Measurements from ENCODE around the gene MAP3K3. TPM values are rescaled to one million over a fixed set of nuclear protein-coding genes. Genes with fewer than 3 reads are reported as not detected.

The MAP3K3 gene
- total RNA-seq, 1 experiment from 2014 or later = 24.3 TPM

- Histone ChIP-seq H4K8ac (replicated peaks; ENCODE audit: insufficient read length, low read depth, low read length) (no peak overlapping the region), H3K27ac (ENCODE audit: insufficient read length, low read depth, low read length) (no peak overlapping the region), H2AK5ac (ENCODE audit: insufficient read length, low read length) (no peak overlapping the region), H4K91ac (ENCODE audit: insufficient read length, low read depth, low read length) (no peak overlapping the region), H4K5ac (ENCODE audit: insufficient read length, low read depth, low read length) (no peak overlapping the region), H2BK12ac (ENCODE audit: insufficient read length, low read depth, low read length) (no peak overlapping the region), H2BK120ac (ENCODE audit: low read depth, low read length, poor library complexity, severe bottlenecking) (no peak overlapping the region), H3K4me2 (ENCODE audit: insufficient read depth, insufficient read length, low read length) (peak overlapping the region; percentile 41), H3K9me3 (ENCODE audit: control insufficient read depth, low read depth, low read length) (no peaks in the 10 kb centered on the region), H3K27me3 (ENCODE audit: insufficient read depth, low read length) (no peaks in the 10 kb centered on the region), H2BK5ac (ENCODE audit: insufficient read length, low read length) (no peak overlapping the region), H3K23me2 (ENCODE audit: insufficient read length, low read depth, low read length, poor library complexity, severe bottlenecking) (peaks cover 20% of the 10 kb centered on the region), H3K79me2 (ENCODE audit: insufficient read depth, low read length) (no peaks in the 10 kb centered on the region), H3K14ac (ENCODE audit: insufficient read depth, low read length) (no peak overlapping the region), H3K23ac (ENCODE audit: insufficient read length, low read depth, low read length) (no peak overlapping the region), H3K18ac (ENCODE audit: insufficient read length, low read depth, low read length) (no peak overlapping the region), H3K4ac (ENCODE audit: low read depth, low read length) (no peak overlapping the region), H3K4me1 (ENCODE audit: insufficient read depth, low read length) (no peaks in the 10 kb centered on the region; the same call in 1 of the 2 replicates), H4K20me1 (ENCODE audit: control insufficient read depth, insufficient read depth, insufficient read length) (no peaks in the 10 kb centered on the region), H3K9ac (ENCODE audit: extremely low read depth, insufficient read length, low read length) (peak overlapping the region; percentile 1), H3K79me1 (ENCODE audit: insufficient read depth, low read depth, low read length, poor library complexity, severe bottlenecking) (no peaks in the 10 kb centered on the region), H2BK20ac (ENCODE audit: low read depth, low read length, poor library complexity, severe bottlenecking) (no peak overlapping the region), H3T11ph (ENCODE audit: low read length) (no peak overlapping the region), H2BK15ac (ENCODE audit: low read depth, low read length) (no peak overlapping the region), H2AFZ (ENCODE audit: low read length) (no peak overlapping the region), H3K56ac (ENCODE audit: insufficient read length, low read depth, low read length) (no peak overlapping the region)
- peak overlapping the region; percentile 74 to 82 for H3K4me3 Mint-ChIP-seq
- no peaks in the 10 kb centered on the region for H3K9me3 Mint-ChIP-seq
- H3K4me1 Mint-ChIP-seq = peaks cover 43 to 48% of the 10 kb centered on the region in 2 experiments
- peaks cover 4 to 41% (median 14%) of the 10 kb centered on the region in 3 experiments for H3K36me3 Mint-ChIP-seq (ENCODE audit: insufficient read depth in 1 of 3, low read depth in 3 of 3)
- no peak for TF ChIP-seq CTCF (conservative IDR thresholded peaks at IDR 0.05)
- peaks cover 5% of the 10 kb centered on the region for H3K27me3 Mint-ChIP-seq (ENCODE audit: low read depth)
- no CpG with 5 or more reads among the region's 45 CpGs for WGBS (ENCODE audit: extremely low coverage, insufficient read length, low lambda C conversion rate)
- no peak overlapping the region for H3K27ac Mint-ChIP-seq
- DNase-seq = peak; percentile 75
These were observed 76.8 kb downstream of the MAP3K3 start for GRCh38 chr17:63698886-63699637.
